ENCODE data around the gene CASZ1. TPM values are rescaled to one million over a fixed set of nuclear protein-coding genes. Genes with fewer than 3 reads are reported as not detected.

The CASZ1 gene
- total and polyA plus RNA-seq, 9 of the 15 experiments (the other 6 are each of a cell fraction or from before 2014, with no cell fraction given) = 0.01 to 4.0 (median 0.76) TPM; not detected in 1

DNA sequence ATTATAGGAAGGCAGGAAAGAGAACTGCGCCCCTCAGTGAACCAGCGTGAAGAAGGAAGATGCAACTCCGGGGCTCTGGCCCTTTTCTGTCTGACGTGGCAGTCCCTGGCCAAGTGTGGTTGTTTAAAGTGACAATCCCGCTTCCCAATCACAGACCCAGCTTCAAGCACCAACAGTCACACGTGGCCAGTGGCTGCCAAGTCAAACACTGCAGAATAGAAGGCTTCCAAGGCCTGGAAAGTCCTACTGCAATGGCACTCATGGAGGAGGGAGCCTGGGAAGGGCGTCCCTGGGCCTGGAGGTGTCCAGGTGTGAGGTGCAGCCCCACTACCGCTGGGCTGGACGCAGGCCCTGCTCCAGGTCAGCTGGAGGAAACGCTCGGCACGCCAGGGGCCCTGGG is 143.8 kb downstream of the CASZ1 start:
- Histone ChIP-seq H2AFZ (ENCODE audit: low read depth, low read length) (no peak overlapping the region), H3K36me3 (ENCODE audit: control insufficient read depth, insufficient read depth, low read length) (no peaks in the 10 kb centered on the region), H3K27ac (ENCODE audit: extremely low read depth, low read depth, low read length) (no peak overlapping the region), H3K4me1 (replicated peaks in 1 of 2; ENCODE audit: control insufficient read depth in 2 of 2, insufficient read depth in 2 of 2, low read length in 2 of 2) (peaks cover 0 to 69% of the 10 kb centered on the region in 2 experiments; a peak in 2 of 5 replicates), H3K79me2 (ENCODE audit: control insufficient read depth, insufficient read depth, low read length) (no peaks in the 10 kb centered on the region), H3K9me1 (ENCODE audit: control insufficient read depth, insufficient read depth, low read length) (no peaks in the 10 kb centered on the region), H3K9ac (ENCODE audit: insufficient read depth in 1 of 2, low read depth in 2 of 2, low read length in 2 of 2) (no peak overlapping the region), H3K4me3 (no peak overlapping the region), H3K9me3 (replicated peaks; ENCODE audit: control insufficient read depth, insufficient read depth, low read depth, low read length) (no peaks in the 10 kb centered on the region), H4K20me1 (replicated peaks; ENCODE audit: control insufficient read depth, insufficient read depth, low read length) (peaks cover 24% of the 10 kb centered on the region), H3K27me3 (ENCODE audit: control insufficient read depth in 2 of 2, insufficient read depth in 2 of 2, low read length in 2 of 2) (peaks cover 49 to 84% of the 10 kb centered on the region in 2 experiments; a peak in 4 of 5 replicates), H3K4me2 (ENCODE audit: insufficient read depth, low read length) (no peak overlapping the region)
- in situ Hi-C loops (cut with MboI) = no loop called here
- FAIRE-seq (no peak), DNase-seq (ENCODE audit: extremely low read depth in 1 of 4, low spot score in 3 of 4) (no peak), ATAC-seq (no peak)
- intact Hi-C loops (cut with micrococcal nuclease) = no loop called here
- BruUV-seq (replicated peaks) = no TSS peak
- POLR2A ChIA-PET = interaction anchor here (1.3 kb wide), 1 partner anchor 16 kb away, joined by 3 read pairs; no protein-coding TSS in a partner anchor
- WGBS (ENCODE audit: insufficient coverage, low coverage, missing lambda C conversion rate) = 5% methylated on average over 12 of the region's 12 CpGs
- CTCF ChIA-PET (ENCODE audit: low intra/inter-chr PET ratio) = no interaction called here
- no peak for TF ChIP-seq ZNF124 (CRISPR knock-in tag; IDR thresholded peaks at IDR 0.05)
- TF ChIP-seq TSC22D4 (tag; IDR thresholded peaks at IDR 0.05) = no peak
- TF ChIP-seq SRSF9 (IDR thresholded peaks at IDR 0.05; ENCODE audit: borderline replicate concordance, low read depth, low read length) = no peak
- TF ChIP-seq BRD9 (IDR thresholded peaks at IDR 0.05; ENCODE audit: low read depth, partially characterized antibody) = no peak
- no peak for TF ChIP-seq ZNF41 (CRISPR knock-in tag; conservative IDR thresholded peaks at IDR 0.05)
- TF ChIP-seq, protein P1, sequence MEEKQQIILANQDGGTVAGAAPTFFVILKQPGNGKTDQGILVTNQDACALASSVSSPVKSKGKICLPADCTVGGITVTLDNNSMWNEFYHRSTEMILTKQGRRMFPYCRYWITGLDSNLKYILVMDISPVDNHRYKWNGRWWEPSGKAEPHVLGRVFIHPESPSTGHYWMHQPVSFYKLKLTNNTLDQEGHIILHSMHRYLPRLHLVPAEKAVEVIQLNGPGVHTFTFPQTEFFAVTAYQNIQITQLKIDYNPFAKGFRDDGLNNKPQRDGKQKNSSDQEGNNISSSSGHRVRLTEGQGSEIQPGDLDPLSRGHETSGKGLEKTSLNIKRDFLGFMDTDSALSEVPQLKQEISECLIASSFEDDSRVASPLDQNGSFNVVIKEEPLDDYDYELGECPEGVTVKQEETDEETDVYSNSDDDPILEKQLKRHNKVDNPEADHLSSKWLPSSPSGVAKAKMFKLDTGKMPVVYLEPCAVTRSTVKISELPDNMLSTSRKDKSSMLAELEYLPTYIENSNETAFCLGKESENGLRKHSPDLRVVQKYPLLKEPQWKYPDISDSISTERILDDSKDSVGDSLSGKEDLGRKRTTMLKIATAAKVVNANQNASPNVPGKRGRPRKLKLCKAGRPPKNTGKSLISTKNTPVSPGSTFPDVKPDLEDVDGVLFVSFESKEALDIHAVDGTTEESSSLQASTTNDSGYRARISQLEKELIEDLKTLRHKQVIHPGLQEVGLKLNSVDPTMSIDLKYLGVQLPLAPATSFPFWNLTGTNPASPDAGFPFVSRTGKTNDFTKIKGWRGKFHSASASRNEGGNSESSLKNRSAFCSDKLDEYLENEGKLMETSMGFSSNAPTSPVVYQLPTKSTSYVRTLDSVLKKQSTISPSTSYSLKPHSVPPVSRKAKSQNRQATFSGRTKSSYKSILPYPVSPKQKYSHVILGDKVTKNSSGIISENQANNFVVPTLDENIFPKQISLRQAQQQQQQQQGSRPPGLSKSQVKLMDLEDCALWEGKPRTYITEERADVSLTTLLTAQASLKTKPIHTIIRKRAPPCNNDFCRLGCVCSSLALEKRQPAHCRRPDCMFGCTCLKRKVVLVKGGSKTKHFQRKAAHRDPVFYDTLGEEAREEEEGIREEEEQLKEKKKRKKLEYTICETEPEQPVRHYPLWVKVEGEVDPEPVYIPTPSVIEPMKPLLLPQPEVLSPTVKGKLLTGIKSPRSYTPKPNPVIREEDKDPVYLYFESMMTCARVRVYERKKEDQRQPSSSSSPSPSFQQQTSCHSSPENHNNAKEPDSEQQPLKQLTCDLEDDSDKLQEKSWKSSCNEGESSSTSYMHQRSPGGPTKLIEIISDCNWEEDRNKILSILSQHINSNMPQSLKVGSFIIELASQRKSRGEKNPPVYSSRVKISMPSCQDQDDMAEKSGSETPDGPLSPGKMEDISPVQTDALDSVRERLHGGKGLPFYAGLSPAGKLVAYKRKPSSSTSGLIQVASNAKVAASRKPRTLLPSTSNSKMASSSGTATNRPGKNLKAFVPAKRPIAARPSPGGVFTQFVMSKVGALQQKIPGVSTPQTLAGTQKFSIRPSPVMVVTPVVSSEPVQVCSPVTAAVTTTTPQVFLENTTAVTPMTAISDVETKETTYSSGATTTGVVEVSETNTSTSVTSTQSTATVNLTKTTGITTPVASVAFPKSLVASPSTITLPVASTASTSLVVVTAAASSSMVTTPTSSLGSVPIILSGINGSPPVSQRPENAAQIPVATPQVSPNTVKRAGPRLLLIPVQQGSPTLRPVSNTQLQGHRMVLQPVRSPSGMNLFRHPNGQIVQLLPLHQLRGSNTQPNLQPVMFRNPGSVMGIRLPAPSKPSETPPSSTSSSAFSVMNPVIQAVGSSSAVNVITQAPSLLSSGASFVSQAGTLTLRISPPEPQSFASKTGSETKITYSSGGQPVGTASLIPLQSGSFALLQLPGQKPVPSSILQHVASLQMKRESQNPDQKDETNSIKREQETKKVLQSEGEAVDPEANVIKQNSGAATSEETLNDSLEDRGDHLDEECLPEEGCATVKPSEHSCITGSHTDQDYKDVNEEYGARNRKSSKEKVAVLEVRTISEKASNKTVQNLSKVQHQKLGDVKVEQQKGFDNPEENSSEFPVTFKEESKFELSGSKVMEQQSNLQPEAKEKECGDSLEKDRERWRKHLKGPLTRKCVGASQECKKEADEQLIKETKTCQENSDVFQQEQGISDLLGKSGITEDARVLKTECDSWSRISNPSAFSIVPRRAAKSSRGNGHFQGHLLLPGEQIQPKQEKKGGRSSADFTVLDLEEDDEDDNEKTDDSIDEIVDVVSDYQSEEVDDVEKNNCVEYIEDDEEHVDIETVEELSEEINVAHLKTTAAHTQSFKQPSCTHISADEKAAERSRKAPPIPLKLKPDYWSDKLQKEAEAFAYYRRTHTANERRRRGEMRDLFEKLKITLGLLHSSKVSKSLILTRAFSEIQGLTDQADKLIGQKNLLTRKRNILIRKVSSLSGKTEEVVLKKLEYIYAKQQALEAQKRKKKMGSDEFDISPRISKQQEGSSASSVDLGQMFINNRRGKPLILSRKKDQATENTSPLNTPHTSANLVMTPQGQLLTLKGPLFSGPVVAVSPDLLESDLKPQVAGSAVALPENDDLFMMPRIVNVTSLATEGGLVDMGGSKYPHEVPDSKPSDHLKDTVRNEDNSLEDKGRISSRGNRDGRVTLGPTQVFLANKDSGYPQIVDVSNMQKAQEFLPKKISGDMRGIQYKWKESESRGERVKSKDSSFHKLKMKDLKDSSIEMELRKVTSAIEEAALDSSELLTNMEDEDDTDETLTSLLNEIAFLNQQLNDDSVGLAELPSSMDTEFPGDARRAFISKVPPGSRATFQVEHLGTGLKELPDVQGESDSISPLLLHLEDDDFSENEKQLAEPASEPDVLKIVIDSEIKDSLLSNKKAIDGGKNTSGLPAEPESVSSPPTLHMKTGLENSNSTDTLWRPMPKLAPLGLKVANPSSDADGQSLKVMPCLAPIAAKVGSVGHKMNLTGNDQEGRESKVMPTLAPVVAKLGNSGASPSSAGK (IDR thresholded peaks at IDR 0.05) = 0 out of 2 replicates have a peak, but pooled peaks have one; percentile 16
- no peak for TF ChIP-seq FOXP1 (CRISPR knock-in tag; IDR thresholded peaks at IDR 0.05)
- no peak for TF ChIP-seq FOXM1 (IDR thresholded peaks at IDR 0.05; ENCODE audit: low read depth)
- no peak for TF ChIP-seq FOXM1 (CRISPR knock-in tag; IDR thresholded peaks at IDR 0.05; ENCODE audit: low read depth)
- TF ChIP-seq, protein P2, sequence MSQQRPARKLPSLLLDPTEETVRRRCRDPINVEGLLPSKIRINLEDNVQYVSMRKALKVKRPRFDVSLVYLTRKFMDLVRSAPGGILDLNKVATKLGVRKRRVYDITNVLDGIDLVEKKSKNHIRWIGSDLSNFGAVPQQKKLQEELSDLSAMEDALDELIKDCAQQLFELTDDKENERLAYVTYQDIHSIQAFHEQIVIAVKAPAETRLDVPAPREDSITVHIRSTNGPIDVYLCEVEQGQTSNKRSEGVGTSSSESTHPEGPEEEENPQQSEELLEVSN (IDR thresholded peaks at IDR 0.05; ENCODE audit: borderline replicate concordance in 1 of 2, extremely low read depth in 1 of 2, insufficient read depth in 1 of 2, insufficient read length in 1 of 2, low read depth in 1 of 2, low read length in 1 of 2, poor library complexity in 1 of 2, severe bottlenecking in 1 of 2) = peak in 1 of 2 experiments; percentile 54
